Astrocyte of the cerebellum (primary cell): ENCODE data around the gene ISL2.

ENCODE experiments used
- DNase-seq: peaks from one replicate; pipeline ENCODE4 v3.0.0-alpha.2; 2011; ENCODE audit warnings: low read depth
- H3K4me3 ChIP-seq: 2 replicates; pipeline ENCODE4 v1.5.1; 2011; ENCODE audit warnings: mild to moderate bottlenecking, low read depth, low read length, moderate library complexity
- CTCF ChIP-seq: IDR thresholded peaks from 2 replicates; pipeline ENCODE4 v1.5.1; 2012; ENCODE audit warnings: low read length, low read depth, moderate library complexity, mild to moderate bottlenecking; ENCODE audit errors: missing control alignments
- in situ Hi-C: cut with HindIII; loops from 2 replicates; pipeline ENCODE4 v1.10.0; 2017; ENCODE audit warnings: low sequenced_read_pairs

ISL2 gene

GRCh38 chr15:76341366-76342057 is 4.9 kb downstream of the ISL2 start:
- in situ Hi-C loops: no loop called here
- no peak for TF ChIP-seq CTCF
- no peak for DNase-seq
- H3K4me3 ChIP-seq: no peak overlapping the region

DNA sequence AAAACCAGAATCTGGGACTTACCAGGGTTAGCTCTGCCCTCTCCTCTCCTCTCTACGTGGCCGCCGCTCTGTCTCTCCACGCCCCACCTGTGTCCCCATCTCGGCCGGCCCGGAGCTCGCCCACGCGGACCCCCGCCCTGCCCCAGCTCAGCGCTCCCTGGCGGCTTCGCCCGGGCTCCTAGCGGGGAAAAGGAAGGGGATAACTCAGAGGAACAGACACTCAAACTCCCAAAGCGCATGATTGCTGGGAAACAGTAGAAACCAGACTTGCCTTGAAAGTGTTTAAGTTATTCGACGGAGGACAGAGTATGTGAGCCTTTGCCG is 5.4 kb downstream of the ISL2 start:
- no peak for DNase-seq
- H3K4me3 ChIP-seq: no peak overlapping the region
- in situ Hi-C loops: no loop called here
- no peak for TF ChIP-seq CTCF

- in situ Hi-C loops: no loop called here
- no peak for DNase-seq
- H3K4me3 ChIP-seq: no peak overlapping the region
- TF ChIP-seq CTCF: no peak
These were observed 6.0 kb downstream of the ISL2 start for GRCh38 chr15:76342382-76343201.

DNA sequence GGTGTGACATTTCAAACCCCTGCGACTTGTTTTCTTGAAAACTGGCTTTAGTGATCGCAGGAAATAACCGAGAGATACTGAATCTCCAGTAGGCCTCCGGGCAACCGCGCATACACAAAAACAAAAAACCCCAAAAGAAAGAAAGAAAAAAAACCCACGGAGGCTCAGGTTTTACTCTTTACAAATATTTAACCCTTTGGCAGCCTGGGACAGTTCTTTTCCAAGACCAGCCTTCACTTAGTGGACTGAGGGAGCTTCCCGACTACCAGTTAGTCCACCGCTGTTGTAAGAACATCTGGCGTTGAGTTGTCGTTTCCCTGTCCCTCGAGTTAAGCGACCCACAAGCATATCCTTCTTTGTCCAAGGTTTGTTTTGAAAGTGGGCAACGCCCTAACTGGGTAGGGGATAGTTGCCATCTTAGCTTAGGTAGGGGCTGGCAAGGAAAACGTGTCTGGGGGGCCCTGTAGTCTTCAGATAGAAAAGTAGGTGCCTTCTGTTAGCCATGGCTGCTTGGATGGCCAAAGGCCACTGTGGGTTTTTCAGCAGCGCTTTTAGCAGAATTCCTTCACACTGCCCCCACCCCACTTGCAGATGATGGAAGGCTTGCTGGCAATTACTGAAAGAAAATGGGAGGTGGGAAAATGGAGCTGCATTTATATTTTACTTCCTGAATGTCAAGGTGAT is 6.9 kb downstream of the ISL2 start:
- in situ Hi-C loops: no loop called here
- TF ChIP-seq CTCF: no peak
- H3K4me3 ChIP-seq: no peak overlapping the region
- no peak for DNase-seq

DNA sequence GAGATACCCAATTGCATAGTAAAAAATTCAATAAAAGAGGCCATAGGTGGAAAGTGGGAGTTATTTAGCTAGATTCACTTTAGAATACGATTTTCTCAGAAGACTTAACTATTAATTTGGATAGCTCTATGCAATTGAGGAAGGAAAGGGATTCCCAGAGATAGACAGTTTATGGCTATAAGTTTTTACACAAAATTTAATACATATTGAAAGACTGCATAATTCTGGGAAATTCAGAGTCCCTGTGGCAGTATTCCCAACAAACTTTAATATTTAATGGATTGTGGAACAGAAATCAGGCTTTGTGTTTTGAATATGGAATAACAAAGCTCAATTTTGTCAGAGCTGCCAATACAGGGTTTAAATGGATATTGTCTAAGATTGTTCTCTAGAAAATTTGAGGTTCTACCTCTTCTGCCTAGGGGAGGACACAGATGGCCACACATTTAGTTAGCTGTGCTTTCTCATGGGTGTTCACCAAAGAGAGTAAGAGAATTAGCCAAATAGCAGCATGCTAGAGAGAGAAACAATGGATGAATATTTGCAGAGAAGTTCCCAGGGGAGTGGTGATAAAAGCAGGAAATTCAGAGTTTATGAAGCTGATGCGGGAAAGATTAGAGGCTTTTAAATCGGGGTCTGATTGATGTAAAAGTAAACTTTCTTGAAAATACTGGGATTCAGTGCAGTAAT is 8.5 kb downstream of the ISL2 start:
- in situ Hi-C loops: no loop called here
- DNase-seq: no peak
- H3K4me3 ChIP-seq: no peak overlapping the region
- TF ChIP-seq CTCF: no peak

DNA sequence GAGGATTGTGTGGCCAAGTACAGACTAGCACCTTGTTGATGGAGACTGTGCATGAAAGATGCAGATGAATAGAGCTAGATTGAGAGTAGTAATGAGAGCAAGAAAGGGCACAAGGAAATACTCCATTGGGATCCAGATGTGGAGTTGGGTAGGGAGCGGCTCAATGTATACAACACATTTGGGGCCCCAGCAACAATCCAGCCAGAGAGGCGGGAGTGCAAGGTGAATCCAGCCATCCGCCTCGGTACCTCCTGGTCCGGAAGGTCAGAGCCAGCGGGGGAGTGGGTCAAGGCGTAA is 9.0 kb downstream of the ISL2 start:
- in situ Hi-C loops: no loop called here
- no peak for TF ChIP-seq CTCF
- H3K4me3 ChIP-seq: no peak overlapping the region
- no peak for DNase-seq
